Measurements from ENCODE around the gene ERBB4. TPM values are rescaled to one million over a fixed set of nuclear protein-coding genes. Genes with fewer than 3 reads are reported as not detected.

The ERBB4 gene
- polyA plus RNA-seq, 1 of the 3 experiments (the other 2 are of a cell fraction), result 0.05 TPM

- TF ChIP-seq, protein P1, sequence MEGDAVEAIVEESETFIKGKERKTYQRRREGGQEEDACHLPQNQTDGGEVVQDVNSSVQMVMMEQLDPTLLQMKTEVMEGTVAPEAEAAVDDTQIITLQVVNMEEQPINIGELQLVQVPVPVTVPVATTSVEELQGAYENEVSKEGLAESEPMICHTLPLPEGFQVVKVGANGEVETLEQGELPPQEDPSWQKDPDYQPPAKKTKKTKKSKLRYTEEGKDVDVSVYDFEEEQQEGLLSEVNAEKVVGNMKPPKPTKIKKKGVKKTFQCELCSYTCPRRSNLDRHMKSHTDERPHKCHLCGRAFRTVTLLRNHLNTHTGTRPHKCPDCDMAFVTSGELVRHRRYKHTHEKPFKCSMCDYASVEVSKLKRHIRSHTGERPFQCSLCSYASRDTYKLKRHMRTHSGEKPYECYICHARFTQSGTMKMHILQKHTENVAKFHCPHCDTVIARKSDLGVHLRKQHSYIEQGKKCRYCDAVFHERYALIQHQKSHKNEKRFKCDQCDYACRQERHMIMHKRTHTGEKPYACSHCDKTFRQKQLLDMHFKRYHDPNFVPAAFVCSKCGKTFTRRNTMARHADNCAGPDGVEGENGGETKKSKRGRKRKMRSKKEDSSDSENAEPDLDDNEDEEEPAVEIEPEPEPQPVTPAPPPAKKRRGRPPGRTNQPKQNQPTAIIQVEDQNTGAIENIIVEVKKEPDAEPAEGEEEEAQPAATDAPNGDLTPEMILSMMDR (IDR thresholded peaks at IDR 0.05), result no peak
Observed at GRCh38 chr2:211359347-211359746, 1179.3 kb downstream of the ERBB4 start (continued).

- H3K27me3 ChIP-seq (ENCODE audit: insufficient read depth), result no peaks in the 10 kb centered on the region
- TF ChIP-seq MAX (IDR thresholded peaks at IDR 0.05; ENCODE audit: low read depth), result no peak
- TF ChIP-seq USF2 (IDR thresholded peaks at IDR 0.05; ENCODE audit: borderline replicate concordance, low read depth, low read length), result no peak
- no peak for TF ChIP-seq YY1 (IDR thresholded peaks at IDR 0.05; ENCODE audit: low read depth)
- TF ChIP-seq RAD21 (IDR thresholded peaks at IDR 0.05; ENCODE audit: low read length), result no peak
- TF ChIP-seq EZH2phosphoT487 (IDR thresholded peaks at IDR 0.05; ENCODE audit: borderline replicate concordance, low read depth), result no peak
- TF ChIP-seq RCOR1 (IDR thresholded peaks at IDR 0.05; ENCODE audit: low read length), result no peak
- no peak for TF ChIP-seq TEAD4 (IDR thresholded peaks at IDR 0.05; ENCODE audit: borderline replicate concordance, insufficient read depth)
- no peak for TF ChIP-seq FOXM1 (IDR thresholded peaks at IDR 0.05; ENCODE audit: low read depth)
- no peak for TF ChIP-seq POLR2AphosphoS5 (IDR thresholded peaks at IDR 0.05; ENCODE audit: low read depth, low read length)
- no peak for TF ChIP-seq TAF1 (IDR thresholded peaks at IDR 0.05; ENCODE audit: borderline replicate concordance, low read depth, low read length)
- TF ChIP-seq USF1 (IDR thresholded peaks at IDR 0.05; ENCODE audit: borderline replicate concordance, low read depth), result no peak
- TF ChIP-seq SMC3 (IDR thresholded peaks at IDR 0.05; ENCODE audit: low read depth, low read length), result no peak
- no peak for TF ChIP-seq GABPA (IDR thresholded peaks at IDR 0.05; ENCODE audit: low read depth)
- TF ChIP-seq RFX5 (IDR thresholded peaks at IDR 0.05; ENCODE audit: low read length), result no peak
- TF ChIP-seq JUND (IDR thresholded peaks at IDR 0.05), result no peak
- TF ChIP-seq, protein P2, sequence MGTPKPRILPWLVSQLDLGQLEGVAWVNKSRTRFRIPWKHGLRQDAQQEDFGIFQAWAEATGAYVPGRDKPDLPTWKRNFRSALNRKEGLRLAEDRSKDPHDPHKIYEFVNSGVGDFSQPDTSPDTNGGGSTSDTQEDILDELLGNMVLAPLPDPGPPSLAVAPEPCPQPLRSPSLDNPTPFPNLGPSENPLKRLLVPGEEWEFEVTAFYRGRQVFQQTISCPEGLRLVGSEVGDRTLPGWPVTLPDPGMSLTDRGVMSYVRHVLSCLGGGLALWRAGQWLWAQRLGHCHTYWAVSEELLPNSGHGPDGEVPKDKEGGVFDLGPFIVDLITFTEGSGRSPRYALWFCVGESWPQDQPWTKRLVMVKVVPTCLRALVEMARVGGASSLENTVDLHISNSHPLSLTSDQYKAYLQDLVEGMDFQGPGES (IDR thresholded peaks at IDR 0.05; ENCODE audit: low read depth, low read length), result no peak
- TF ChIP-seq SIN3A (IDR thresholded peaks at IDR 0.05; ENCODE audit: borderline replicate concordance, low read depth, low read length), result no peak
- no peaks in the 10 kb centered on the region for H3F3A ChIP-seq (replicated peaks; ENCODE audit: insufficient read depth)
- ChIA-PET CTCF (no interaction called here), POLR2A (no interaction called here)
- H3K4me2 ChIP-seq, result no peak overlapping the region
- DNase-seq, result no peak
- 39% methylated on average over 3 of the region's 3 CpGs for WGBS (ENCODE audit: low lambda C conversion rate)
- no peak overlapping the region for H3K4me3 ChIP-seq (ENCODE audit: low read depth in 2 of 2, low read length in 1 of 2)
- no peak overlapping the region for H3K9ac ChIP-seq
- H3K9me2 ChIP-seq, result no peaks in the 10 kb centered on the region
- H4K20me1 ChIP-seq (ENCODE audit: insufficient read depth), result no peaks in the 10 kb centered on the region
- no peaks in the 10 kb centered on the region for H3K4me1 ChIP-seq (ENCODE audit: control insufficient read depth in 1 of 2, insufficient read depth in 2 of 2, low read depth in 1 of 2, low read length in 1 of 2)
- no peak overlapping the region for H3K27ac ChIP-seq (ENCODE audit: low read depth in 2 of 2, low read length in 1 of 2)
- no peaks in the 10 kb centered on the region for H3K79me2 ChIP-seq (ENCODE audit: insufficient read depth)
- no peaks in the 10 kb centered on the region for H3K36me3 ChIP-seq (replicated peaks in 1 of 2; ENCODE audit: control insufficient read depth in 1 of 2, insufficient read depth in 2 of 2, low read length in 1 of 2)
- H2AFZ ChIP-seq (ENCODE audit: low read depth), result no peak overlapping the region
- no peaks in the 10 kb centered on the region for H3K9me3 ChIP-seq
Observed at GRCh38 chr2:211358504-211358903, 1180.1 kb downstream of the ERBB4 start.

All from SK-N-SH (cell line).